Activated CD4-positive, alpha-beta T cell treated with anti-CD3 and anti-CD28 coated beads, Interleukin-2, Interleukin-6, amounts not matched to agents 100 ng/mL and 50 ng/mL, durations not matched to agents 16 hours and 8 hours (primary cell): ENCODE results near the gene TBC1D22A.
"Not testable (repeated sequence)": the region's sequence is repeated elsewhere in the genome, so short reads cannot be mapped to it uniquely, and the experiment has no call there.

Experiments
- DNase-seq: peaks from one replicate; pipeline ENCODE4 v3.0.0-alpha.2; 2020

Gene TBC1D22A

GRCh38 chr22:46977656-46978343 lies 215.3 kb downstream of the TBC1D22A start:
- no peak for DNase-seq

- not testable (repeated sequence) for DNase-seq
These were observed 216.2 kb downstream of the TBC1D22A start for GRCh38 chr22:46978668-46979067.

DNA sequence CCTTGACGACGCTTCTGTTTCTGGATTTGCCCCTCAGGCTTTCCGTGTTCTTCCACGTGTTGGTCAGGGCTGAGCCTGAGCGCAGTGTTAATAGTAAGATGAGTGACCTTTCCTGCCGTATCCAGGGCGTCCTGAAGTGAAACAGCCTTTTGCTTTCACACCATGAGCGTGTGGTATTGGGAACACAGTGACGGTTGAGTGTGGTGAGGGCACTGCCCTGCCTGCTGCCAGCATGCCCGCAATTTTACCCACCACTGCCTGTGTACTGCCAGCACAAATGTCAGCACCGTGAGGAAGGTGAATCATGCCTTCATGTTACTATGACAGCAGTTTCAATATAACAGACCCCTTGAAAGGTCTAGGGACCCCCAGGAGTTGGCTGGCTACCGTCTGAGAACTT lies 217.1 kb downstream of the TBC1D22A start:
- no peak for DNase-seq

DNA sequence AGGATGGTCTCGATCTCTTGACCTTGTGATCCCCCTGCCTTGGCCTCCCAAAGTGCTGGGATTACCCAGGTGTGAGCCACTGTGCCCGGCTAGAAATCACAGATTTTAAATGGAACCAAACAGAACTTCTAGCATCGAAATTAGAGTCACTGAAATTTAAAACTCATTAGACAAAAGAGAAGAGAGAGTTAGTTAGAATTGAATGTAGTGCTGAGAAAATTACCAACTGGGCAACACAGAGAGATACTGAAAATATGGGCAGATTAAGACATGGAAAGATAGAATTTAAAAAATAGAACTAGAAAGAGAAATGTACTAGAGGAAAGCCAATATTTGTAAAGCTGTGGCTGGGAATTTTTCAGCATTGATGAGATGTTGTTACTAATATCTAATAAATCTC lies 217.9 kb downstream of the TBC1D22A start:
- DNase-seq, result no peak

DNA sequence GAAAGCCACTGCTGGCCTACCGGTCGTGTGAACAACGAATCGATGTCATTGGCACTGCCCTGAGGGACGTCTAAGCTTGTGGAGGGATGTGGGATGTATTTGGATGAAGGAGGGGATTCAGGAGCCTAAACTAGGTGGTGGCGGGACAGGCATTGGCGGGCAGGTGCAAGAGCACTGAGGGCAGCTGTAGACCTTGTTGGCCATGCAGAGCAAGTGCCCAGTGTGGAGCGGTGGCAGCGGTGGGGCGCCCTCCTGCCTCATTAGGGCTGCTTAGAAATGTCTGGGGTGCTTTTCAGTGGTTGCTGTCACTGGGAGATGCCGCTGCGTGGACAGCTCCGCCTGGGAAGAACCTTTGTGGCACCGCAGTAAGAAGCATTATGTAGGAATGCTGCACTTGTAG lies 220.2 kb downstream of the TBC1D22A start:
- no peak for DNase-seq

GRCh38 chr22:46983046-46983445 lies 220.6 kb downstream of the TBC1D22A start:
- no peak for DNase-seq

- no peak for DNase-seq
These were observed 222.5 kb downstream of the TBC1D22A start for GRCh38 chr22:46984751-46985506.

- DNase-seq, result no peak
These were observed 223.0 kb downstream of the TBC1D22A start for GRCh38 chr22:46985507-46985882.

DNA sequence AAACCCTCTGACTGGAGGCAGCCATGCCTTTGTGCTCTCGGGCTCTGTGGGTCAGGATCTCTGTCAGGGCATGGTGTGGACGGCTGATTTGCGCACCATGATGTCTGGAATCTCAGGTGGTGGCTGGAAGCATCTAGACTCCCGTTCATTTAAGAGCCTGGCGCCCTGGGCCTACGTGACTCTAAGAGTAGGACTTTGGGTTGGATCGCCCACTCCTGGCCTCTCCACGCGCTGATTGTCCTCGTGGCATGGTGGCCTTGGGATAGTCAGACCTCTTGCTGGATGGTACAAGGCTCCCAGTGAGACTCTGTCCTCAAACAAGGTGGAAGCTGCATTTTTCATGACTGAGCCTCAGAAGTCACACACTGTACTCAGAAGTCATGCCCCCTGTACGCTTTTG lies 224.3 kb downstream of the TBC1D22A start:
- DNase-seq, result no peak

- DNase-seq, result no peak
These were observed 228.6 kb downstream of the TBC1D22A start for GRCh38 chr22:46990937-46991550.

- DNase-seq, result no peak
These were observed 229.2 kb downstream of the TBC1D22A start for GRCh38 chr22:46991666-46992065.

GRCh38 chr22:46992121-46992731 lies 229.8 kb downstream of the TBC1D22A start:
- no peak for DNase-seq

DNA sequence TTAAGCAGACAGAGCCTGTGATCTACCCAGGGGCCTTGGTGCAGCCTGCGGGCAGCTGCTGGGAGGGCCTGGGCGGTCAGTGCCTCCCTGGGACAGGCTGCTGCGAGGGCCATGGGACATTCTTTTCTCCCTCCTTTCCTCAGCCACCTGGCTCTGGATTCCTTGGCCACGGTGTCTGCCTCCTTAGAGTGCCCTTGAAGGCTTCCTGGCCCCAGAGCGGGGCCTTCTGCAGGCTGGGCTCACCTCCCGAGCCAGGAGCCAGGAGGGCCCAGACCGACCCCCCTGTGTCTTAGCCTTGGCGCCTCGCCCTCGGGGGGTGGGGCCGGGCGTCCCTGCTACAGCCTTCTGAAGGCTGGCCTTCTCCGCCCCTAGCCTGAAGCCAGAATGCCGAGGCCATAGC lies 231.2 kb downstream of the TBC1D22A start:
- no peak for DNase-seq

GRCh38 chr22:46994265-46994664 lies 231.8 kb downstream of the TBC1D22A start:
- no peak for DNase-seq

GRCh38 chr22:46994983-46995382 lies 232.5 kb downstream of the TBC1D22A start:
- DNase-seq, result no peak

DNA sequence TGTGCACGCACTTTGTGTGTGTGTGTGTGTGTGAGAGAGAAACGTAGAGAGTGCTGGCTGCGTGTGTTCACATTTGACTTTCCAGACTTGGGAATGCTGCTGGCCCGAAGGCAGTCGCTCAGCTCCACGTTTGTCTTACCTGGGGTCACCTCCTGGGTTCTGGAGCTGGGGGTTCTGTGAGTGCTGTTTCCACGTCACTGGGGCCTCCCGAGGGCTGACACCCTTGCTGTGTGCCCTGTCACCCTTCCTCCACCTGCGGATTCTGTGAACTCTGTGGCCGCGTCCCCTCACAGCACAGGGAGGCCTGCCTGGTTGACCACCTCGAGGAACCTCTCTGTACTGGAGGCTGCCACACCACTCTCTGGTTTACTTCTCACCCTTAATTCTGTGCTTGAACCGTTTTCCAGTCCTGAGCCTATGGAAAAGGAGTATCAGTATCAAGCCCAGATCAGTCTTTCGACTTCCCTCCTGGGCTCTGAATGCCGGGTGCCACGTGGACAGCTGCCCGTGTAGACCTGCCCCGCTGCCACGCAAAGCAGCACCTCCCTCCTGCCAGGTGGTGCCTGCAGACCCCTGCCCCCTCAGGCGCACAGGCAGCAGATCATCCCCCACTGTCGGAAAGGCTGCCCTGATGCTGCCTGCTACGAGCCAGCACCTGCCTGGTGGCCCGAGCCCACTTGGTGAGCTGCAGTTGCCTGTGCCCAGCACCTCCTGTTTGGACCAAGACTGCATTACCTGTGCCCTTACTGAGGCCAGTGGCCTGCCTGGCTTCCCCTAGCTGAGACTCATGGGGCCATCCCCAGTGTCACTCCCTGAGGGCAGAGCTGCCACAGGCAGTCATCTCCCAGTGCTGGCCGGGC lies 233.3 kb downstream of the TBC1D22A start:
- DNase-seq, result no peak

DNA sequence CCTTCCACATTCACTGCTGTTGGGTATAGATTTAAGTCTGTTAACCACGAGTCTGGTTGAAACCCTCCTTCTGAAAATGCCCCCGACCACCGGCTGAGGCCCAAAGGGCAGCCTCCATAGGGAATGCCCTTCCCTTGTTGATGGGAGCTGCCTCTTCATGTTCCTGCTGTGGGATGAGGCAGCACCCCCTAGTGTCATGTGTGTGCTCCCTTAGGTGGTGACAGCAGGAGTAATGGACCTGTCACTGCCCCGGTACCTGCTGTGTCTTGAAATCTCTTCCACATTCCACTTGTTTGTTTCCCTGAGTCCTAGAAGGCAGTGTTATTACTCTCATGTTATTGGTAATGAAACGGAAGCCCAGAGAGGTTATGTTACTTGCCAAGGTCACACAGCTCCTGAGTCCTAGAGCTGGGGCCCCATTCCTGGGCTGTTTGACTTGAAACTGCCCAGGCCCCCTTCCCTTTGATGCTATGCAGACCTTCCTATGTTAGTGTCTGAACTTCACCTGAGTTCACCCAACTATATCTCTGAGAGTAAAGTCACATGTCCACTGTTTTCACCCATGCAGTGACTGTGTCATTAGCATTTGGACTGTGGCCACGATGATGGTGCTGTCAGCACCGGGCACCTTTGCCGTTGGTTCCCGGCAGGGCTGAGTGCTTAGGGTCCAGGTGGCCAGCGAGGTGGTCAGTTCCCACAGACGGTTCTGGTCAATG lies 234.3 kb downstream of the TBC1D22A start:
- no peak for DNase-seq

GRCh38 chr22:46997311-46997970 lies 235.0 kb downstream of the TBC1D22A start:
- DNase-seq, result no peak

DNA sequence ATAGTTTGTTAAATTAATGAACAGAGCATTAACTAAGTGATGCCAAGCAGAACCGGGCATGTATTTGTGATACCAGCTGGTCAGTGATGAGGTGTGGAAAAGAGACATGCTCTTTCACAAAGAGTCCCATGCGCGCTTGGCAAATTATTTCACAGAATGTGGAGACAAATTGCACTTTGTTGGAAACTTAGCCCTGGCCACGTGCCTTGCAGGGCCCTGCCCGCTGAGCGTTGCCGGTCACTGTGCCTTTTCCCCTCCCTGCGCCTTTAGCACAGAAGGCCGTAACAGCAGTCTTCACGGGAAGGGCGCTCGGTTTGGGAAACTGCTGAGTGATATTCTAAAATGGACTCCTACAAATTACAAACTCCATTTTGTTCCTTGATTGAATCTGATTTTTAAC lies 235.9 kb downstream of the TBC1D22A start:
- no peak for DNase-seq

DNA sequence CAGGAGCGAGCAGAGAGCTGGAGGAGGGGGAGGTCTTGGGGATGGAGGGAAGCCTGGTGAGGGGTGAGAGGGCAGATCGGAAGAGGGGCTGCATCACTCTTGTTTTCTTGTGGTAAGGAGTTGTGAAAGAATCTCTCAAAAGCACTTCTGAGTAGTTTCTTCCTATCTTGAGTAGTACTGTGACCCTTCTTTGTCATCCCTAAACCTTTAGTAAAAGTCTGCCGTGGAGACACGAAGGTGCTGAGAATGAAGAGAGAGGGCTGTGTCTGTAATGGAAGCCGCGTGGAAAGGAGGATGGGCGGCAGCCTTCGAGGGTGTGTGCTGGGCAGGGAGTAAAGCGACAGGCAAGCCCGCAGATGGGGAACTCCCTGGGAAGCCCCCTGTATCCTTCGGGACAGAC lies 237.8 kb downstream of the TBC1D22A start:
- peak; percentile 29 for DNase-seq

GRCh38 chr22:47000888-47001287 lies 238.4 kb downstream of the TBC1D22A start:
- DNase-seq, result peak; percentile 33
